OCI-LY1 (cell line): ENCODE results near the gene AHSG.

Experiments
- H2AFZ ChIP-seq: fragments of 200-600 bp; sonication (generic), shearing (Covaris generic); 2 replicates; pipeline ENCODE4 v1.6.0; 2014; ENCODE audit warnings: antibody characterized with exemption, mild to moderate bottlenecking, low read length
- H3F3A ChIP-seq: fragments of 200-600 bp; sonication (generic), shearing (Covaris generic); 2 replicates; pipeline ENCODE4 v1.6.0; 2014; ENCODE audit warnings: mild to moderate bottlenecking, antibody characterized with exemption, low read length, moderate library complexity; ENCODE audit not compliant: insufficient read depth
- H3K27ac ChIP-seq: fragments of 200-600 bp; sonication (generic); 2 replicates; pipeline ENCODE4 v1.5.1; 2014; ENCODE audit warnings: low read length, mixed run types, mild to moderate bottlenecking, low read depth; ENCODE audit not compliant: poor library complexity, severe bottlenecking
- H3K27me3 ChIP-seq: fragments of 200-600 bp; sonication (generic); 2 replicates; pipeline ENCODE4 v1.6.0; 2014; ENCODE audit warnings: antibody characterized with exemption, mild to moderate bottlenecking, low read length, moderate library complexity; ENCODE audit not compliant: insufficient read depth
- H3K36me3 ChIP-seq: fragments of 200-600 bp; sonication (generic); 2 replicates; pipeline ENCODE4 v1.6.1; 2014; ENCODE audit warnings: mild to moderate bottlenecking, antibody characterized with exemption, low read length, moderate library complexity, mixed read lengths; ENCODE audit not compliant: insufficient read depth
- H3K4me1 ChIP-seq: fragments of 200-600 bp; sonication (generic); 2 replicates; pipeline ENCODE4 v1.5.1; 2014; ENCODE audit warnings: mild to moderate bottlenecking, low read length, moderate library complexity; ENCODE audit not compliant: insufficient read depth, severe bottlenecking
- H3K4me2 ChIP-seq: fragments of 200-600 bp; sonication (generic), shearing (Covaris generic); 2 replicates; pipeline ENCODE4 v1.6.1; 2014; ENCODE audit warnings: low read length
- H3K4me3 ChIP-seq: fragments of 200-600 bp; sonication (generic); 2 replicates; pipeline ENCODE4 v1.5.1; 2014; ENCODE audit warnings: low read length, low read depth, mild to moderate bottlenecking, mixed read lengths; ENCODE audit not compliant: poor library complexity, severe bottlenecking
- H3K79me2 ChIP-seq: fragments of 200-600 bp; shearing (Covaris generic); 2 replicates; pipeline ENCODE4 v1.6.1; 2016; ENCODE audit warnings: mixed run types, low read length, mixed read lengths; ENCODE audit not compliant: insufficient read depth
- H3K9ac ChIP-seq: fragments of 200-600 bp; sonication (generic), shearing (Covaris generic); 2 replicates; pipeline ENCODE4 v1.6.1; 2014; ENCODE audit warnings: mild to moderate bottlenecking, low read length, mixed read lengths
- H3K9me2 ChIP-seq: fragments of 200-600 bp; sonication (generic), shearing (Covaris generic); 2 replicates; pipeline ENCODE4 v1.6.1; 2014; ENCODE audit warnings: low read depth, mild to moderate bottlenecking, low read length, mixed read lengths
- H3K9me3 ChIP-seq: fragments of 200-600 bp; shearing (Covaris generic); 2 replicates; pipeline ENCODE4 v1.6.1; 2014; ENCODE audit warnings: low read length, mixed read lengths
- H4K20me1 ChIP-seq: fragments of 200-600 bp; sonication (generic), shearing (Covaris generic); 2 replicates; pipeline ENCODE4 v1.6.0; 2016; ENCODE audit warnings: mild to moderate bottlenecking, low read length; ENCODE audit not compliant: insufficient read depth
- CTCF ChIP-seq: fragments of 200-600 bp; sonication (generic), shearing (Covaris generic); IDR thresholded peaks from 2 replicates; pipeline ENCODE4 v1.5.1; 2017; ENCODE audit warnings: mild to moderate bottlenecking, antibody characterized with exemption, low read length, moderate library complexity, mixed read lengths
- EZH2 ChIP-seq: fragments of 200-600 bp; sonication (generic), shearing (Covaris generic); IDR thresholded peaks from 2 replicates; pipeline ENCODE4 v1.8.0; 2017; ENCODE audit warnings: borderline replicate concordance, mixed run types, mild to moderate bottlenecking, antibody characterized with exemption, low read length, moderate library complexity, mixed read lengths

Gene AHSG

GRCh38 chr3:186589121-186589520, 23.7 kb upstream of the AHSG start:
- H3K4me2 ChIP-seq = no peak overlapping the region

GRCh38 chr3:186589856-186590579, 22.8 kb upstream of the AHSG start:
- no peak overlapping the region for H3K4me3 ChIP-seq
- no peaks in the 10 kb centered on the region for H4K20me1 ChIP-seq
- H3K9me2 ChIP-seq = no peaks in the 10 kb centered on the region
- H3K4me1 ChIP-seq = peaks cover 3% of the 10 kb centered on the region
- no peaks in the 10 kb centered on the region for H3F3A ChIP-seq
- H3K9ac ChIP-seq = no peak overlapping the region
- no peaks in the 10 kb centered on the region for H3K79me2 ChIP-seq
- H3K27me3 ChIP-seq = no peaks in the 10 kb centered on the region
- H3K27ac ChIP-seq = no peak overlapping the region
- H2AFZ ChIP-seq = no peak overlapping the region
- no peak overlapping the region for H3K4me2 ChIP-seq
- no peaks in the 10 kb centered on the region for H3K9me3 ChIP-seq
- TF ChIP-seq CTCF = no peak
- TF ChIP-seq EZH2 = no peak
- peaks cover 13% of the 10 kb centered on the region for H3K36me3 ChIP-seq

More at GRCh38 chr3:186589121-186589520, 23.7 kb upstream of the AHSG start:
- H3F3A ChIP-seq = no peaks in the 10 kb centered on the region
- no peak for TF ChIP-seq EZH2
- peak; percentile 78 for TF ChIP-seq CTCF
- no peak overlapping the region for H3K27ac ChIP-seq
- peaks cover 22% of the 10 kb centered on the region for H3K36me3 ChIP-seq
- no peaks in the 10 kb centered on the region for H3K9me2 ChIP-seq
- no peak overlapping the region for H3K4me3 ChIP-seq
- H3K27me3 ChIP-seq = no peaks in the 10 kb centered on the region
- H4K20me1 ChIP-seq = no peaks in the 10 kb centered on the region
- no peaks in the 10 kb centered on the region for H3K4me1 ChIP-seq
- H3K9me3 ChIP-seq = no peaks in the 10 kb centered on the region
- no peak overlapping the region for H3K9ac ChIP-seq
- H3K79me2 ChIP-seq = no peaks in the 10 kb centered on the region
- no peak overlapping the region for H2AFZ ChIP-seq

- H3K4me3 ChIP-seq = no peak overlapping the region
- no peak overlapping the region for H2AFZ ChIP-seq
- H3K79me2 ChIP-seq = no peaks in the 10 kb centered on the region
- no peaks in the 10 kb centered on the region for H3K9me2 ChIP-seq
- H3K9ac ChIP-seq = no peak overlapping the region
- no peaks in the 10 kb centered on the region for H3K27me3 ChIP-seq
- no peak overlapping the region for H3K27ac ChIP-seq
- no peaks in the 10 kb centered on the region for H4K20me1 ChIP-seq
- peaks cover 3% of the 10 kb centered on the region for H3K4me1 ChIP-seq
- peaks cover 6% of the 10 kb centered on the region for H3K36me3 ChIP-seq
- H3F3A ChIP-seq = no peaks in the 10 kb centered on the region
- TF ChIP-seq CTCF (no peak), EZH2 (no peak)
- H3K9me3 ChIP-seq = no peaks in the 10 kb centered on the region
- H3K4me2 ChIP-seq = no peak overlapping the region
These were observed 22.1 kb upstream of the AHSG start for GRCh38 chr3:186590580-186591295.
